Psoas muscle (tissue), 8 donors: ENCODE data around the gene CHST3. TPM values are rescaled to one million over a fixed set of nuclear protein-coding genes. Genes with fewer than 3 reads are reported as not detected.

Experiments used
- ATAC-seq, 4 donors: fragments of 200-7000 bp; cut with Tn5 transposase; one replicate each; pipeline ENCODE4 v1.9.1; 2020; ENCODE audit warnings: moderate library complexity in 3 of 4, mild to moderate bottlenecking in 2 of 4
- DNase-seq, 2 donors: peaks; one replicate each; pipeline ENCODE4 v3.0.0-alpha.2; 2020
- H3K27ac ChIP-seq: fragments of 200-600 bp; one replicate; pipeline ENCODE4 v1.8.0; 2022
- H3K27me3 ChIP-seq, 3 donors: fragments of 200-600 bp in 1 of 3; one replicate each; pipeline versions ENCODE4 v1.6.1 to v1.8.0; 2013 to 2022; ENCODE audit warnings: low read length in 2 of 3, mild to moderate bottlenecking in 2 of 3, moderate library complexity in 1 of 3; ENCODE audit not compliant: insufficient read depth in 3 of 3
- H3K36me3 ChIP-seq, 2 donors: fragments of 200-600 bp in 1 of 2; one replicate each; pipeline versions ENCODE4 v1.6.1 to v1.8.0; 2013 to 2022; ENCODE audit warnings: low read depth in 1 of 2, mild to moderate bottlenecking in 1 of 2, moderate library complexity in 1 of 2; ENCODE audit not compliant: insufficient read depth in 1 of 2
- H3K4me1 ChIP-seq: fragments of 200-600 bp; one replicate; pipeline ENCODE4 v1.8.0; 2022
- H3K4me3 ChIP-seq: fragments of 200-600 bp; one replicate; pipeline ENCODE4 v1.8.0; 2022; ENCODE audit warnings: mild to moderate bottlenecking
- H3K9me3 ChIP-seq: fragments of 200-600 bp; one replicate; pipeline ENCODE4 v1.8.0; 2022
- CTCF ChIP-seq: fragments of 200-600 bp; IDR thresholded peaks from one replicate; pipeline ENCODE4 v1.8.0; 2022; ENCODE audit warnings: antibody characterized with exemption
- WGBS, 3 donors: extraction: QIAGEN DNeasy Blood & Tissue Kit; methylation state at CpG; one replicate each; pipeline versions ENCODE4 v1.1.6 to v1.1.7; 2013; 5-methylcytosine and 5-hydroxymethylcytosine counted together
- intact Hi-C, 2 donors: fragments of 100-400 bp; cut with DNase I; formaldehyde crosslinking; loops; one replicate each; pipeline versions ENCODE4 v1.11.0 to v1.14.2; 2022
- polyA plus RNA-seq, 3 donors: library from polyadenylated mRNA; stranded (reverse); fragments of 200-250 nt; gene quantifications; one replicate each; pipeline ENCODE4 v1.2.3, GENCODE V29; 2013
- total RNA-seq, 4 donors: library from RNA; stranded (reverse); fragmentation: NEBNext Ultra II Directional in 2 of 4; extraction: Animal tissue kit (Norgen Biotek cat#: 25700) in 2 of 4; gene quantifications; one replicate each; pipeline versions ENCODE4 v1.2.1 to v1.2.4, GENCODE V29; 2021 to 2023
- donor health status: healthy with polysubstance abuse.
- donor health status: DM: no; HTN: no; CAD: no; lungs with moderate emphysema.
- donor health status: Bipolar disorder and iron deficiency.
- donor health status: healthy.
- donor health status: DM: yes; HTN: yes; CAD: no.
- donor health status: DM: no; HTN: no; CAD: no.
- donor health status: DM: no; HTN: no; CAD: no.
- donor health status: DM: yes; HTN: yes; CAD: no.

Gene CHST3
- total and polyA plus RNA-seq, 7 donors, result 3.3 to 44.0 (median 12.1) TPM

GRCh38 chr10:72020914-72021809, 57.0 kb downstream of the CHST3 start:
- Histone ChIP-seq H3K36me3 (no peaks in the 10 kb centered on the region), H3K4me3 (no peak overlapping the region), H3K27me3 (no peaks in the 10 kb centered on the region), H3K4me1 (peaks cover 16% of the 10 kb centered on the region), H3K27ac (no peak overlapping the region), H3K9me3 (no peaks in the 10 kb centered on the region)
- 80 to 84% (median 82%) methylated on average over 9 of the region's 9 CpGs for WGBS, 3 donors
- DNase-seq (no peak), ATAC-seq (no peak)
- intact Hi-C loops, result no loop called here
- TF ChIP-seq CTCF, result no peak

- ATAC-seq, result no peak
- H3K4me3 ChIP-seq, result no peak overlapping the region
- intact Hi-C loops, result no loop called here
- TF ChIP-seq CTCF, result no peak
- H3K27me3 ChIP-seq, result no peaks in the 10 kb centered on the region
- WGBS, 3 donors, result 82 to 95% (median 84%) methylated on average over 6 of the region's 6 CpGs
- H3K27ac ChIP-seq, result no peak overlapping the region
- no peaks in the 10 kb centered on the region for H3K9me3 ChIP-seq
- no peak for DNase-seq
- peaks cover 5% of the 10 kb centered on the region for H3K4me1 ChIP-seq
- H3K36me3 ChIP-seq, result no peaks in the 10 kb centered on the region
These were observed 58.0 kb downstream of the CHST3 start for GRCh38 chr10:72022228-72022627.

GRCh38 chr10:72024596-72024995, 60.4 kb downstream of the CHST3 start:
- Histone ChIP-seq H3K36me3 (no peaks in the 10 kb centered on the region), H3K4me1 (no peaks in the 10 kb centered on the region), H3K27ac (no peak overlapping the region), H3K9me3 (no peaks in the 10 kb centered on the region), H3K4me3 (no peak overlapping the region), H3K27me3 (no peaks in the 10 kb centered on the region)
- ATAC-seq (no peak), DNase-seq (no peak)
- WGBS, 3 donors, result 90 to 97% (median 90%) methylated on average over 4 of the region's 4 CpGs
- TF ChIP-seq CTCF, result no peak
- intact Hi-C loops, result no loop called here

GRCh38 chr10:72025400-72025799, 61.2 kb downstream of the CHST3 start:
- H3K9me3 ChIP-seq, result no peaks in the 10 kb centered on the region
- DNase-seq (no peak), ATAC-seq (no peak)
- H3K4me3 ChIP-seq, result no peak overlapping the region
- no peaks in the 10 kb centered on the region for H3K27me3 ChIP-seq
- H3K27ac ChIP-seq, result no peak overlapping the region
- no peak for TF ChIP-seq CTCF
- WGBS, 3 donors, result 92 to 96% (median 95%) methylated on average over 8 of the region's 8 CpGs
- H3K4me1 ChIP-seq, result no peaks in the 10 kb centered on the region
- intact Hi-C loops, result no loop called here
- no peaks in the 10 kb centered on the region for H3K36me3 ChIP-seq
